ENCODE data around the gene KIF19.
"Not testable (repeated sequence)": the region's sequence is repeated elsewhere in the genome, so short reads cannot be mapped to it uniquely, and the experiment has no call there.

KIF19 gene

GRCh38 chr17:74325743-74326379 lies at the start of gene KIF19:
Gene KIF19 (plus strand): TSS chr17:74326226. CDS start chr17:74326350, 124 bp downstream.
- peak; percentile 51 for DNase-seq (ENCODE audit: low spot score)

GRCh38 chr17:74276541-74277009 lies 49.5 kb upstream of the KIF19 start:
- DNase-seq (ENCODE audit: low spot score): peak; percentile 85

GRCh38 chr17:74277935-74278334 lies 48.1 kb upstream of the KIF19 start:
- no peak for DNase-seq (ENCODE audit: low spot score)

GRCh38 chr17:74279617-74280016 lies 46.4 kb upstream of the KIF19 start:
- DNase-seq (ENCODE audit: low spot score): not testable (repeated sequence)

GRCh38 chr17:74280093-74280513 lies 45.9 kb upstream of the KIF19 start:
- DNase-seq (ENCODE audit: low spot score): no peak

- DNase-seq (ENCODE audit: low spot score): no peak
Measured at GRCh38 chr17:74281799-74282198, 44.2 kb upstream of the KIF19 start.

GRCh38 chr17:74282274-74282586 lies 43.8 kb upstream of the KIF19 start:
- not testable (repeated sequence) for DNase-seq (ENCODE audit: low spot score)

GRCh38 chr17:74282587-74283370 lies 43.2 kb upstream of the KIF19 start:
- DNase-seq (ENCODE audit: low spot score): no peak

GRCh38 chr17:74283371-74283673 lies 42.7 kb upstream of the KIF19 start:
- DNase-seq (ENCODE audit: low spot score): no peak

- DNase-seq (ENCODE audit: low spot score): no peak
Measured at GRCh38 chr17:74287031-74287602, 38.9 kb upstream of the KIF19 start.

- no peak for DNase-seq (ENCODE audit: low spot score)
Measured at GRCh38 chr17:74288785-74289184, 37.2 kb upstream of the KIF19 start.

- DNase-seq (ENCODE audit: low spot score): no peak
Measured at GRCh38 chr17:74289688-74290087, 36.3 kb upstream of the KIF19 start.

GRCh38 chr17:74290340-74290739 lies 35.7 kb upstream of the KIF19 start:
- no peak for DNase-seq (ENCODE audit: low spot score)

- DNase-seq (ENCODE audit: low spot score): no peak
Measured at GRCh38 chr17:74292495-74292894, 33.5 kb upstream of the KIF19 start.

- DNase-seq (ENCODE audit: low spot score): no peak
Measured at GRCh38 chr17:74295625-74296547, 30.1 kb upstream of the KIF19 start.

GRCh38 chr17:74296548-74296936 lies 29.5 kb upstream of the KIF19 start:
- DNase-seq (ENCODE audit: low spot score): peak; percentile 91

- DNase-seq (ENCODE audit: low spot score): no peak
Measured at GRCh38 chr17:74297941-74298340, 28.1 kb upstream of the KIF19 start.

- DNase-seq (ENCODE audit: low spot score): no peak
Measured at GRCh38 chr17:74298778-74299177, 27.2 kb upstream of the KIF19 start.

- no peak for DNase-seq (ENCODE audit: low spot score)
Measured at GRCh38 chr17:74299226-74300009, 26.6 kb upstream of the KIF19 start.

- no peak for DNase-seq (ENCODE audit: low spot score)
Measured at GRCh38 chr17:74303305-74303704, 22.7 kb upstream of the KIF19 start.

- DNase-seq (ENCODE audit: low spot score): no peak
Measured at GRCh38 chr17:74304184-74304583, 21.8 kb upstream of the KIF19 start.
